Right lung (tissue), 5 donors: ENCODE results near the gene RIOK1. TPM values are rescaled to one million over a fixed set of nuclear protein-coding genes. Genes with fewer than 3 reads are reported as not detected.
"Not testable (repeated sequence)": the region's sequence is repeated elsewhere in the genome, so short reads cannot be mapped to it uniquely, and the experiment has no call there.

Experiments
- DNase-seq, 2 donors: peaks; one replicate each; pipeline ENCODE4 v3.0.0-alpha.2; 2013
- polyA plus RNA-seq, 5 donors: library from polyadenylated mRNA; unstranded; fragments of 120-200 nt; gene quantifications; one replicate each; pipeline versions ENCODE4 v1.2.1 to v1.2.3, GENCODE V29; 2013; ENCODE audit warnings: inconsistent platforms in 1 of 5, low replicate concordance in 1 of 5; ENCODE audit not compliant: insufficient read length in 5 of 5, insufficient read depth in 1 of 5

The RIOK1 gene
- polyA plus RNA-seq, 5 donors = 30.1 to 37.1 (median 32.6) TPM

DNA sequence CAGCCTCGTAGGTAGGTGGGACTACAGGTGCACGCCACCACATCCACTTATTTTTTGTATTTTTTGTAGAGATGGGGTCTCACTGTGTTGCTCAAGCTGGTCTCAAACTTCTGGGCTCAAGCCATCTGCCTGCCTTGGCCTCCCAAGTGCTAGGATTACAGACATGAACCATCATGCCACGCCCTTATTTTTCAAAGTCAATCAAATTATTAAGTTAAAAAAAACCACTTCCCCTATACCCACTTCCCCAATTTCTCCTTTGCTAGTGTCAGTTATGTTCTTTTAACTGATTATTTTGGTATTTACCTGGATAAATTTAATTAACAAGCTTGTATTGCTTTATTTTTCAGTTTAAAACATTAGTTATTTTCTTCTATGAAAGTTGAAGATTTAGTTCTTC lies 49.6 kb downstream of the RIOK1 start:
- no peak for DNase-seq

DNA sequence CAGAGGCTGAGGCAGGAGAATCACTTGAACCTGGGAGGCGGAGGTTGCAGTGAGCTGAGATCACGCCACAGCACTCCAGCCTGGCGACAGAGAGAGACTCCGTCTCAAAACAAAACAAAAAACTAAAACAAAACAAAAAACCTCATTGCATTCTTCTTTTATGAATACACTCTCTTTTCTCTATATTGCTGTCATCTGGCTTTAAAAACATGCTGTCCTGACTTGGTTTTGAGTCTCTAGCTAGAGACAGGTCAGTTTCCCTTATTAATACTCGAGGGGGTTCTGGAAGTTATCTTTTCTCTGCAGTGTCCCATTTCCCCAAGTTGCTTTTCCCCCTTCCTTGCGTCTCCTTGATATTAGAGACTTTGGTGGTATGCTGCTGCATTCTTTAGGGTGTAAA lies 50.9 kb downstream of the RIOK1 start:
- DNase-seq = no peak

GRCh38 chr6:7441048-7441775 lies 51.6 kb downstream of the RIOK1 start:
- no peak for DNase-seq

GRCh38 chr6:7442467-7442866 lies 52.9 kb downstream of the RIOK1 start:
- no peak for DNase-seq

GRCh38 chr6:7445101-7445500 lies 55.5 kb downstream of the RIOK1 start:
- no peak for DNase-seq

DNA sequence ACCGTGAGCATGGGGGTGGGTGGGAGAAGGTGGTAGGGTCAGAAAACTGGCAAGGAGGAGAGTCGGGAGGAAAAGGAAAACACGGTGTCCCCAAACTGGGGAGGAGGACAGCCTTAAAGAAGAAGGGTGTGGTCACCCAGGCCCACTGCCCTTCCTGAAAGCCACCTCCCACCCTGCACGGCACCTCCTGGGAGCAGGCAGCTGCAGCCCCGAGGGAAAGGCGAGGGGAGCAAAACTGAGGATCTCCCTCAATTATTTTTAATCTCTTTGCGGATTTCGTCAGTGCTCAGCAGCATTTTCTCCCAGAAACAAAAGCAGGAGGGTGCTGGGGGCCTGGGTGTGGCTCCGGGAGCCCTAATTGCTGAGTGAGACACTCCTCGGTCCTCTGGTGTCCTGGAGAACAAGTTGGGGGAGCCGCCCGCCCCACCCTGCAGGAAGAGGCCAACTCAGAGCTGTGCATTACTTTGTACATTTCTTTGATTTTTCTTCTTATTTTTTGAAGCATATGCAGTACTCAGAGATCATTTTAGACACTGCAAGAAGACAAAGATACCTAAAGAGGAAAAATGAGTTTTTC lies 56.4 kb downstream of the RIOK1 start:
- no peak for DNase-seq

DNA sequence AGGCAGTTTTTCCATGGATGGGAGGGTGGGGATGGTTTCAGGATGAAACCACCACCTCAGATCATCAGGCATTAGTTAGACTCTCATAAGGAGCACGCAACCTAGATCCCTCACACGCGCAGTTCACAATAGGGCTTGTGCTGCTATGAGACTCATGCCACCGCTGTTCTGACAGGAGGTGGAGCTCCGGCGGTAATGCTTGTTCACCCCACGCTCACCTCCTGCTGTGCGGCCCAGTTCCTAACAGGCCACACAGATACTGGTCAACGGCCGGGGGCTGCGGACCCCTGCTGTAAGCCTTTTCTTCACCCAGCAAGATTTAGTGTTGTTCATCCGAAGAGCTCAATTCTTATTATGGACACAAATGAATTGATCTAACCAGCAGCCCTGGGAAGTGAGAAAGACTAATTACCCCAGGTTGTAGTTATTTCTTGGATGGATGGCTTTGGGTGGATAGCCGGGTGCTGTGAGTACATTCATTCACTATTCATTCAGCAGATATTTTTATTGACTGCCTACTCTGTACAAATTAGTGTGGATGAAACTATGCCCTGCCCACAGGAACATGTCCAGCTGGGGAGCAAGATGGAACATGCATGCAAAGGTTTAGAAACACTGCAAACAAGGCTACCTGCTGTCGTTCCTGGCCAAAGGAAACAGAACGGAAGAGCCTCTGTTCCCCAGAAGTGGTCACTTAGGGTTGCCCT lies 57.2 kb downstream of the RIOK1 start:
- no peak for DNase-seq

- DNase-seq = no peak
Observed at GRCh38 chr6:7448232-7448631, 58.6 kb downstream of the RIOK1 start.

GRCh38 chr6:7449018-7449417 lies 59.4 kb downstream of the RIOK1 start:
- DNase-seq = no peak

DNA sequence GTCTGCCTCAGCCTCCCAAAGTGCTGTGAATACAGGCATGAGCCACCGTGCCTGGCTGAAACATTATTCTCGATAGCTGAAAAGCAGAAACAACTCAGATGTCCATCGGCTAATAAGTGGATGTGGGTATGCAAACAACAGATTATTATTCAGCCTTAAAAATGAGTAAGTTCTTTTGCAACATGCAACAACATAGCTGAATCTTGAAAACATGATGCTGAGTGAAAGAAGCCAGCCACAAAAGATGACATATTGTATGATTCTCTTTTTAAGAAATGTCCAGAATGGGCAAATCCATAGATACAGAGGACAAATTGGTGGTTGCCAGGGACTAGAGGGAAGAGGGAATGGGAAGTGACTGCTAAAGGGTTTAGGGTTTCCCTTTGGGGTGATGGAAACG lies 61.7 kb downstream of the RIOK1 start:
- DNase-seq = no peak

GRCh38 chr6:7452898-7453297 lies 63.3 kb downstream of the RIOK1 start:
- no peak for DNase-seq

- DNase-seq = no peak
Observed at GRCh38 chr6:7454696-7455358, 65.2 kb downstream of the RIOK1 start.

DNA sequence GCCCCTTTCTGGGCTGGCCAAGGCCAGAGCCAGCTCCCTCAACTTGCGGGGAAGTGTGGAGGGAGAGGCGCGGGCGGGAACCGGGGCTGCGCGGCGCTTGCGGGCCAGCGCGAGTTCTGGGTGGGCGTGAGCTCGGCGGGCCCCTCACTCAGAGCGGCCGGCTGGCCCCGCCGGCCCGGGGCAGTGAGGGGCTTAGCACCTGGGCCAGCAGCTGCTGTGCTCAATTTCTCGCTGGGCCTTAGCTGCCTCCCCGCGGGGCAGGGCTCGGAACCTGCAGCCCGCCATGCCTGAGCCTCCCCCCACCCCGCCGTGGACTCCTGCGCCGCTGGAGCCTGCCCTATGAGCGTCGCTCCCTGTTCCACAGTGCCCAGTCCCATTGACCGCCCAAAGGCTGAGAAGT lies 66.7 kb downstream of the RIOK1 start:
- not testable (repeated sequence) for DNase-seq

GRCh38 chr6:7461416-7461815 lies 71.8 kb downstream of the RIOK1 start:
- DNase-seq = no peak

- DNase-seq = no peak
Observed at GRCh38 chr6:7463785-7464184, 74.2 kb downstream of the RIOK1 start.

- DNase-seq = no peak
Observed at GRCh38 chr6:7467007-7467897, 77.6 kb downstream of the RIOK1 start.

Other genes with a start within 250 kb of the RIOK1 start
- 100 to 1,000 TPM; 105 to 128 (median 124) TPM for gene SSR1, start 76.6 kb upstream of the RIOK1 start, polyA plus RNA-seq
- under 1 TPM in 4 of 5 donors, not detected in 1; 0.05 to 0.15 (median 0.10) TPM for gene CAGE1, start 66 bp upstream of the RIOK1 start, polyA plus RNA-seq
- 10 to 100 TPM; 38.9 to 76.2 (median 60.2) TPM for gene DSP, start 151.9 kb downstream of the RIOK1 start, polyA plus RNA-seq
- 10 to 100 TPM; 18.6 to 35.2 (median 27.1) TPM for gene SNRNP48, start 200.4 kb downstream of the RIOK1 start, polyA plus RNA-seq